GM18858 (cell line): ENCODE measurements around the gene EFEMP2.
A peak's percentile ranks its signal among the peaks of the same experiment; 100 is the strongest.

Experiments
- ATAC-seq: cut with Tn5 transposase; IDR thresholded peaks from one replicate; pipeline ENCODE4 v1.9.1; 2021; ENCODE audit not compliant: unreplicated experiment

EFEMP2 gene

GRCh38 chr11:65872586-65873317, at the start of gene EFEMP2:
Gene EFEMP2, minus strand, starts transcription at chr11:65872800. Its CDS starts 446 bp downstream, at chr11:65872354.
- no peak for ATAC-seq

GRCh38 chr11:65921876-65922275, 49.3 kb upstream of the EFEMP2 start:
- ATAC-seq = no peak

GRCh38 chr11:65921033-65921555, 48.5 kb upstream of the EFEMP2 start:
- ATAC-seq = no peak

GRCh38 chr11:65920372-65920802, 47.8 kb upstream of the EFEMP2 start:
- ATAC-seq = no peak

GRCh38 chr11:65919573-65920371, 47.2 kb upstream of the EFEMP2 start:
- no peak for ATAC-seq

GRCh38 chr11:65919141-65919572, 46.6 kb upstream of the EFEMP2 start, which contains the start of gene DRAP1:
Gene DRAP1, plus strand, starts transcription at chr11:65919426. Its CDS starts 76 bp downstream, at chr11:65919502.
- peak; percentile 71 for ATAC-seq

- peak; percentile 31 for ATAC-seq
Observed at GRCh38 chr11:65918211-65919140, 45.9 kb upstream of the EFEMP2 start, which contains the start of gene C11orf68. Gene C11orf68, minus strand, starts transcription at chr11:65919062. Its CDS starts 31 bp downstream, at chr11:65919031.

- no peak for ATAC-seq
Observed at GRCh38 chr11:65917434-65918210, 45.0 kb upstream of the EFEMP2 start.

GRCh38 chr11:65917077-65917433, 44.5 kb upstream of the EFEMP2 start:
- ATAC-seq = no peak

GRCh38 chr11:65916391-65916790, 43.8 kb upstream of the EFEMP2 start:
- ATAC-seq = no peak

GRCh38 chr11:65915821-65916251, 43.2 kb upstream of the EFEMP2 start:
- no peak for ATAC-seq

GRCh38 chr11:65915101-65915820, 42.7 kb upstream of the EFEMP2 start:
- no peak for ATAC-seq

GRCh38 chr11:65912845-65913244, 40.2 kb upstream of the EFEMP2 start:
- ATAC-seq = no peak

- no peak for ATAC-seq
Observed at GRCh38 chr11:65911682-65912568, 39.3 kb upstream of the EFEMP2 start.

GRCh38 chr11:65907878-65908277, 35.3 kb upstream of the EFEMP2 start:
- no peak for ATAC-seq

GRCh38 chr11:65906602-65907001, 34.0 kb upstream of the EFEMP2 start:
- ATAC-seq = no peak

GRCh38 chr11:65903715-65904114, 31.1 kb upstream of the EFEMP2 start:
- no peak for ATAC-seq

- ATAC-seq = no peak
Observed at GRCh38 chr11:65903068-65903481, 30.5 kb upstream of the EFEMP2 start.
